DND-41 (cell line): Measurements from ENCODE around the gene SDK2.

Source experiments
- CTCF ChIP-seq: IDR thresholded peaks from 2 replicates; pipeline ENCODE4 v1.5.1; 2012; ENCODE audit warnings: borderline replicate concordance, low read length, moderate library complexity, mild to moderate bottlenecking; ENCODE audit not compliant: poor library complexity, severe bottlenecking; ENCODE audit errors: extremely low read depth
- EZH2 ChIP-seq: IDR thresholded peaks from 3 replicates; pipeline ENCODE4 v1.6.1; 2012; ENCODE audit warnings: borderline replicate concordance, low read depth, mild to moderate bottlenecking, moderate library complexity, low read length, inconsistent platforms; ENCODE audit not compliant: severe bottlenecking

GRCh38 chr17:73338050-73338521 is 306.2 kb downstream of the SDK2 start:
- TF ChIP-seq CTCF (no peak), EZH2 (no peak)
